HUES64 (cell line): Measurements from ENCODE around the gene ARHGAP26.

Experiments used
- H3K27ac ChIP-seq: 2 replicates; pipeline ENCODE4 v1.7.0; 2013; ENCODE audit warnings: low read depth, low read length, inconsistent platforms
- H3K27me3 ChIP-seq: 2 replicates; pipeline ENCODE4 v1.6.1; 2013; ENCODE audit warnings: mild to moderate bottlenecking, low read length; ENCODE audit not compliant: insufficient read depth
- H3K36me3 ChIP-seq: 2 replicates; pipeline ENCODE4 v1.6.1; 2013; ENCODE audit warnings: mild to moderate bottlenecking, low read length; ENCODE audit not compliant: insufficient read depth
- H3K4me1 ChIP-seq: 2 replicates; pipeline ENCODE4 v1.6.1; 2013; ENCODE audit warnings: mild to moderate bottlenecking, low read length, moderate library complexity; ENCODE audit not compliant: insufficient read depth
- H3K4me3 ChIP-seq: 2 replicates; pipeline ENCODE4 v1.5.1; 2013; ENCODE audit warnings: mild to moderate bottlenecking, low read length, moderate library complexity
- H3K9ac ChIP-seq: 2 replicates; pipeline ENCODE4 v1.6.1; 2013; ENCODE audit warnings: mild to moderate bottlenecking, low read depth, low read length
- H3K9me3 ChIP-seq: 2 replicates; pipeline ENCODE4 v1.6.1; 2013; ENCODE audit warnings: low read depth, low read length; ENCODE audit not compliant: insufficient read depth
- WGBS: fragments of 150-250, 120-280 bp; methylation state at CpG from one replicate; pipeline ENCODE4 v1.1.7; 2013; ENCODE audit warnings: missing lambda C conversion rate; 5-methylcytosine and 5-hydroxymethylcytosine counted together

The ARHGAP26 gene

GRCh38 chr5:143205883-143206195 is 435.7 kb downstream of the ARHGAP26 start:
- no peak overlapping the region for H3K27ac ChIP-seq
- WGBS = 96% methylated on average over 3 of the region's 3 CpGs
- 0 out of 2 replicates have a peak, but pooled peaks cover 3% of the 10 kb centered on the region for H3K9me3 ChIP-seq
- no peaks in the 10 kb centered on the region for H3K27me3 ChIP-seq
- H3K9ac ChIP-seq = no peak overlapping the region
- H3K4me1 ChIP-seq = no peaks in the 10 kb centered on the region
- no peaks in the 10 kb centered on the region for H3K36me3 ChIP-seq
- H3K4me3 ChIP-seq = no peak overlapping the region

GRCh38 chr5:143206196-143207053 is 436.2 kb downstream of the ARHGAP26 start:
- WGBS = 93% methylated on average over 19 of the region's 19 CpGs
- H3K4me1 ChIP-seq = no peaks in the 10 kb centered on the region

GRCh38 chr5:143207058-143207457 is 436.9 kb downstream of the ARHGAP26 start:
- Histone ChIP-seq H3K4me3 (no peak overlapping the region), H3K4me1 (no peaks in the 10 kb centered on the region), H3K9ac (no peak overlapping the region), H3K27ac (no peak overlapping the region), H3K9me3 (0 out of 2 replicates have a peak, but pooled peaks cover 3% of the 10 kb centered on the region), H3K36me3 (no peaks in the 10 kb centered on the region), H3K27me3 (no peaks in the 10 kb centered on the region)
- 94% methylated on average over 13 of the region's 13 CpGs for WGBS

More at GRCh38 chr5:143206196-143207053, 436.2 kb downstream of the ARHGAP26 start:
- H3K36me3 ChIP-seq = no peaks in the 10 kb centered on the region
- no peaks in the 10 kb centered on the region for H3K27me3 ChIP-seq
- no peak overlapping the region for H3K9ac ChIP-seq
- no peak overlapping the region for H3K4me3 ChIP-seq
- no peak overlapping the region for H3K27ac ChIP-seq
- 0 out of 2 replicates have a peak, but pooled peaks cover 3% of the 10 kb centered on the region for H3K9me3 ChIP-seq

- 0 out of 2 replicates have a peak, but pooled peaks cover 3% of the 10 kb centered on the region for H3K9me3 ChIP-seq
- H3K36me3 ChIP-seq = no peaks in the 10 kb centered on the region
- no peaks in the 10 kb centered on the region for H3K27me3 ChIP-seq
- no peak overlapping the region for H3K27ac ChIP-seq
- 92% methylated on average over 13 of the region's 13 CpGs for WGBS
- H3K4me1 ChIP-seq = no peaks in the 10 kb centered on the region
- no peak overlapping the region for H3K4me3 ChIP-seq
- no peak overlapping the region for H3K9ac ChIP-seq
These were observed 437.6 kb downstream of the ARHGAP26 start for GRCh38 chr5:143207563-143208364.

GRCh38 chr5:143208365-143208641 is 438.1 kb downstream of the ARHGAP26 start:
- 0 out of 2 replicates have a peak, but pooled peaks cover 2% of the 10 kb centered on the region for H3K9me3 ChIP-seq
- H3K9ac ChIP-seq = no peak overlapping the region
- H3K4me3 ChIP-seq = no peak overlapping the region
- H3K36me3 ChIP-seq = no peaks in the 10 kb centered on the region
- no peak overlapping the region for H3K27ac ChIP-seq
- H3K4me1 ChIP-seq = peaks cover 2% of the 10 kb centered on the region
- 100% methylated on average over 1 of the region's 2 CpGs for WGBS
- no peaks in the 10 kb centered on the region for H3K27me3 ChIP-seq

GRCh38 chr5:143208781-143209510 is 438.8 kb downstream of the ARHGAP26 start:
- WGBS = 91% methylated on average over 2 of the region's 2 CpGs
- Histone ChIP-seq H3K27me3 (no peaks in the 10 kb centered on the region), H3K9ac (no peak overlapping the region), H3K27ac (no peak overlapping the region), H3K4me1 (peaks cover 8% of the 10 kb centered on the region), H3K36me3 (no peaks in the 10 kb centered on the region), H3K9me3 (no peaks in the 10 kb centered on the region), H3K4me3 (no peak overlapping the region)

GRCh38 chr5:143209881-143210395 is 439.8 kb downstream of the ARHGAP26 start:
- H3K27ac ChIP-seq = no peak overlapping the region
- no peaks in the 10 kb centered on the region for H3K9me3 ChIP-seq
- no peaks in the 10 kb centered on the region for H3K27me3 ChIP-seq
- H3K9ac ChIP-seq = no peak overlapping the region
- 94% methylated on average over 11 of the region's 11 CpGs for WGBS
- peaks cover 16% of the 10 kb centered on the region for H3K4me1 ChIP-seq
- no peaks in the 10 kb centered on the region for H3K36me3 ChIP-seq
- no peak overlapping the region for H3K4me3 ChIP-seq

GRCh38 chr5:143210576-143210975 is 440.4 kb downstream of the ARHGAP26 start:
- H3K9me3 ChIP-seq = no peaks in the 10 kb centered on the region
- no peak overlapping the region for H3K4me3 ChIP-seq
- no peaks in the 10 kb centered on the region for H3K27me3 ChIP-seq
- 95% methylated on average over 4 of the region's 4 CpGs for WGBS
- H3K9ac ChIP-seq = no peak overlapping the region
- H3K4me1 ChIP-seq = peaks cover 16% of the 10 kb centered on the region
- no peaks in the 10 kb centered on the region for H3K36me3 ChIP-seq
- no peak overlapping the region for H3K27ac ChIP-seq

- 90% methylated on average over 1 of the region's 1 CpG for WGBS
- H3K4me3 ChIP-seq = no peak overlapping the region
- no peak overlapping the region for H3K9ac ChIP-seq
- H3K4me1 ChIP-seq = peaks cover 16% of the 10 kb centered on the region
- H3K9me3 ChIP-seq = no peaks in the 10 kb centered on the region
- H3K36me3 ChIP-seq = no peaks in the 10 kb centered on the region
- H3K27me3 ChIP-seq = no peaks in the 10 kb centered on the region
- no peak overlapping the region for H3K27ac ChIP-seq
These were observed 442.1 kb downstream of the ARHGAP26 start for GRCh38 chr5:143212261-143212660.

GRCh38 chr5:143213231-143213850 is 443.2 kb downstream of the ARHGAP26 start:
- H3K36me3 ChIP-seq = no peaks in the 10 kb centered on the region
- H3K4me1 ChIP-seq = peaks cover 16% of the 10 kb centered on the region
- no peak overlapping the region for H3K4me3 ChIP-seq
- no peaks in the 10 kb centered on the region for H3K27me3 ChIP-seq
- H3K9ac ChIP-seq = peak overlapping the region; percentile 20; the same call in 1 of the 2 replicates
- peak overlapping the region; percentile 43; the same call in 1 of the 2 replicates for H3K27ac ChIP-seq
- 85% methylated on average over 6 of the region's 6 CpGs for WGBS
- H3K9me3 ChIP-seq = no peaks in the 10 kb centered on the region
